CD4-positive, alpha-beta T cell treated with Interleukin-15 for 4 hours (primary cell): Measurements from ENCODE around the gene IPO13.
A peak's percentile ranks its signal among the peaks of the same experiment; 100 is the strongest.

ENCODE experiments used
- DNase-seq: peaks from one replicate; pipeline ENCODE4 v3.0.0-alpha.2; 2020; ENCODE audit warnings: low spot score

The IPO13 gene

GRCh38 chr1:43975249-43975961, 28.7 kb downstream of the IPO13 start:
- DNase-seq, result peak; percentile 41

GRCh38 chr1:43976045-43976444, 29.3 kb downstream of the IPO13 start:
- no peak for DNase-seq

GRCh38 chr1:43976890-43977289, 30.1 kb downstream of the IPO13 start:
- no peak for DNase-seq

GRCh38 chr1:43977376-43978263, 30.9 kb downstream of the IPO13 start:
- DNase-seq, result no peak

GRCh38 chr1:43978264-43978550, 31.5 kb downstream of the IPO13 start:
- DNase-seq, result no peak

- no peak for DNase-seq
These were observed 32.0 kb downstream of the IPO13 start, which contains the start of gene B4GALT2 for GRCh38 chr1:43978551-43979260. B4GALT2 (plus strand) TSS chr1:43979210; CDS start chr1:43981161, 1,951 bp downstream.

GRCh38 chr1:43979261-43979527, 32.4 kb downstream of the IPO13 start:
- DNase-seq, result no peak

- no peak for DNase-seq
These were observed 32.9 kb downstream of the IPO13 start for GRCh38 chr1:43979528-43980254.

- no peak for DNase-seq
These were observed 33.7 kb downstream of the IPO13 start for GRCh38 chr1:43980255-43981134.

- no peak for DNase-seq
These were observed 34.4 kb downstream of the IPO13 start for GRCh38 chr1:43981135-43981491.

- DNase-seq, result no peak
These were observed 34.9 kb downstream of the IPO13 start for GRCh38 chr1:43981636-43982035.

- DNase-seq, result no peak
These were observed 35.5 kb downstream of the IPO13 start for GRCh38 chr1:43982241-43982640.

GRCh38 chr1:43982808-43983207, 36.1 kb downstream of the IPO13 start:
- no peak for DNase-seq

- no peak for DNase-seq
These were observed 36.6 kb downstream of the IPO13 start for GRCh38 chr1:43983253-43983899.

- no peak for DNase-seq
These were observed 38.1 kb downstream of the IPO13 start for GRCh38 chr1:43984855-43985254.

- DNase-seq, result no peak
These were observed 39.3 kb downstream of the IPO13 start for GRCh38 chr1:43985984-43986595.

GRCh38 chr1:43986712-43987111, 40.0 kb downstream of the IPO13 start:
- no peak for DNase-seq

- no peak for DNase-seq
These were observed 40.6 kb downstream of the IPO13 start for GRCh38 chr1:43987159-43987902.

- no peak for DNase-seq
These were observed 43.8 kb downstream of the IPO13 start for GRCh38 chr1:43990271-43991199.
